Mesothelial cell of epicardium (in vitro differentiated cells): ENCODE measurements around the gene EDEM2. TPM values are rescaled to one million over a fixed set of nuclear protein-coding genes. Genes with fewer than 3 reads are reported as not detected.
"Not testable (repeated sequence)": the region's sequence is repeated elsewhere in the genome, so short reads cannot be mapped to it uniquely, and the experiment has no call there.

Experiments
- DNase-seq, 2 experiments: peaks; one replicate each; pipeline ENCODE4 v3.0.0; 2021; ENCODE audit warnings: low spot score in 2 of 2; ENCODE audit not compliant: unreplicated experiment in 2 of 2
- H3K27ac Mint-ChIP-seq: 2 replicates; pipeline ENCODE4 v1.8.0; 2021; ENCODE audit warnings: mixed read lengths
- H3K27me3 Mint-ChIP-seq: 2 replicates; pipeline ENCODE4 v1.8.0; 2021; ENCODE audit warnings: low read depth, mixed read lengths
- H3K36me3 Mint-ChIP-seq: 2 replicates; pipeline ENCODE4 v1.8.0; 2021; ENCODE audit warnings: mixed read lengths
- H3K4me1 Mint-ChIP-seq: 2 replicates; pipeline ENCODE4 v1.8.0; 2021; ENCODE audit warnings: mixed read lengths
- H3K4me3 Mint-ChIP-seq: 2 replicates; pipeline ENCODE4 v1.8.0; 2021; ENCODE audit warnings: mild to moderate bottlenecking, moderate library complexity, mixed read lengths
- H3K9me3 Mint-ChIP-seq: 2 replicates; pipeline ENCODE4 v1.8.0; 2021; ENCODE audit warnings: mixed read lengths
- total RNA-seq: library from RNA; stranded (reverse); gene quantifications from 3 replicates; pipeline ENCODE4 v1.2.1, GENCODE V29; 2021
- TF ChIP-seq, protein P1 (sequence below): fragments of 200-600 bp; sonication (generic); IDR thresholded peaks from one replicate; pipeline ENCODE4 v1.5.0; 2021; ENCODE audit warnings: antibody characterized with exemption; ENCODE audit not compliant: unreplicated experiment

The EDEM2 gene
- total RNA-seq, 1 donor from 2014 or later, result 16.5 TPM

DNA sequence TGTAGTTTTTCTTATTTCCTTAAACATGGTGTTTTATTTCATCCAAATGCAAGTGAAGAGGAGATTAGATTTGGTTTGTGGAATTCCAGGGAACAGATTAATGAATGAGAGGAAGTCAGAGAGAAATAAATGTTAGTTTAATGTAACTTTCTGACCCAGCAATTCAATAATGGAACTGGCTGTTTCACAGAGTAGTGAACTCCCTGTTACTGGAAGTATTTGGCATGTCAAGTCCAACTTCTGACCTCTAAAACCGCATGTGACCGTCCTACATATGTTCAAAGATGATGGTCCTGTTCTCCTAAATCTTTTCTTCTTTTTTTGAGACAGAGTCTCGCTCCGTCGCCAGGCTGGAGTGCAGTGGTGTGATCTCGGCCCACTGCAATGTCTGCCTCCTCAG, 43.4 kb upstream of the EDEM2 start:
- no peak overlapping the region for H3K27ac Mint-ChIP-seq
- TF ChIP-seq, protein P1, sequence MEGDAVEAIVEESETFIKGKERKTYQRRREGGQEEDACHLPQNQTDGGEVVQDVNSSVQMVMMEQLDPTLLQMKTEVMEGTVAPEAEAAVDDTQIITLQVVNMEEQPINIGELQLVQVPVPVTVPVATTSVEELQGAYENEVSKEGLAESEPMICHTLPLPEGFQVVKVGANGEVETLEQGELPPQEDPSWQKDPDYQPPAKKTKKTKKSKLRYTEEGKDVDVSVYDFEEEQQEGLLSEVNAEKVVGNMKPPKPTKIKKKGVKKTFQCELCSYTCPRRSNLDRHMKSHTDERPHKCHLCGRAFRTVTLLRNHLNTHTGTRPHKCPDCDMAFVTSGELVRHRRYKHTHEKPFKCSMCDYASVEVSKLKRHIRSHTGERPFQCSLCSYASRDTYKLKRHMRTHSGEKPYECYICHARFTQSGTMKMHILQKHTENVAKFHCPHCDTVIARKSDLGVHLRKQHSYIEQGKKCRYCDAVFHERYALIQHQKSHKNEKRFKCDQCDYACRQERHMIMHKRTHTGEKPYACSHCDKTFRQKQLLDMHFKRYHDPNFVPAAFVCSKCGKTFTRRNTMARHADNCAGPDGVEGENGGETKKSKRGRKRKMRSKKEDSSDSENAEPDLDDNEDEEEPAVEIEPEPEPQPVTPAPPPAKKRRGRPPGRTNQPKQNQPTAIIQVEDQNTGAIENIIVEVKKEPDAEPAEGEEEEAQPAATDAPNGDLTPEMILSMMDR, result no peak
- no peak overlapping the region for H3K4me3 Mint-ChIP-seq
- H3K9me3 Mint-ChIP-seq, result peaks cover 25% of the 10 kb centered on the region
- DNase-seq, result no peak
- H3K27me3 Mint-ChIP-seq, result no peaks in the 10 kb centered on the region
- H3K36me3 Mint-ChIP-seq, result peaks cover 12% of the 10 kb centered on the region
- H3K4me1 Mint-ChIP-seq, result peaks cover 23% of the 10 kb centered on the region

GRCh38 chr20:35189223-35189622, 42.1 kb upstream of the EDEM2 start:
- not testable (repeated sequence) for H3K27ac Mint-ChIP-seq, H3K4me3 Mint-ChIP-seq, DNase-seq, H3K27me3 Mint-ChIP-seq
- Mint-ChIP-seq H3K4me1 (peaks cover 23% of the 10 kb centered on the region), H3K9me3 (peaks cover 26% of the 10 kb centered on the region), H3K36me3 (peaks cover 11% of the 10 kb centered on the region)

GRCh38 chr20:35187584-35188190, 40.6 kb upstream of the EDEM2 start:
- peaks cover 20% of the 10 kb centered on the region for H3K9me3 Mint-ChIP-seq
- H3K27me3 Mint-ChIP-seq, result no peaks in the 10 kb centered on the region
- peaks cover 10% of the 10 kb centered on the region for H3K36me3 Mint-ChIP-seq
- no peak for DNase-seq
- H3K4me3 Mint-ChIP-seq, result no peak overlapping the region
- H3K4me1 Mint-ChIP-seq, result peaks cover 17% of the 10 kb centered on the region
- TF ChIP-seq, protein P1, result no peak
- H3K27ac Mint-ChIP-seq, result no peak overlapping the region

- not testable (repeated sequence) for DNase-seq, H3K27ac Mint-ChIP-seq, H3K4me1 Mint-ChIP-seq, H3K36me3 Mint-ChIP-seq, H3K27me3 Mint-ChIP-seq, H3K4me3 Mint-ChIP-seq
- peaks cover 20% of the 10 kb centered on the region for H3K9me3 Mint-ChIP-seq
These were observed 39.7 kb upstream of the EDEM2 start for GRCh38 chr20:35186691-35187289.

DNA sequence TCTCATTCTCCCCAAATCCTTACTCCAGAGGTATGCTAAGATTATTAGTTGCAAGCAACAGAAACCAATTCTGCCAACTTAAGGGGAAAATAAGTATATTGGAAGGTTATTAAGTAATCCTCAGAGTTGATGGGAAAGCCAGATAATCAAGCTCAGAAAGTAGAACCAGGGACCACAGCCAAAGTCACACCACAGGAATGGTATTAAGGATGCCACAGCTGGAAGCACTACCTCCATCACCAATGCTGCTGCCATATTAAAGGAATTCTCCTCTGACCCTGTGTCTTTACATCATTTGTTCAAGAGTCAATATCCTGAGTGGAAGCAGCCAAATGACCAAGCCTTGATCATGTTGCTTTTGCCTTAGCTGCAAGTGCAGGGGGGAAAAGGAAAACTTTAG, 34.6 kb upstream of the EDEM2 start:
- H3K36me3 Mint-ChIP-seq, result peaks cover 3% of the 10 kb centered on the region
- H3K9me3 Mint-ChIP-seq, result peaks cover 12% of the 10 kb centered on the region
- H3K27me3 Mint-ChIP-seq, result no peaks in the 10 kb centered on the region
- H3K4me1 Mint-ChIP-seq, result no peaks in the 10 kb centered on the region
- no peak overlapping the region for H3K4me3 Mint-ChIP-seq
- TF ChIP-seq, protein P1, result no peak
- H3K27ac Mint-ChIP-seq, result no peak overlapping the region
- no peak for DNase-seq

DNA sequence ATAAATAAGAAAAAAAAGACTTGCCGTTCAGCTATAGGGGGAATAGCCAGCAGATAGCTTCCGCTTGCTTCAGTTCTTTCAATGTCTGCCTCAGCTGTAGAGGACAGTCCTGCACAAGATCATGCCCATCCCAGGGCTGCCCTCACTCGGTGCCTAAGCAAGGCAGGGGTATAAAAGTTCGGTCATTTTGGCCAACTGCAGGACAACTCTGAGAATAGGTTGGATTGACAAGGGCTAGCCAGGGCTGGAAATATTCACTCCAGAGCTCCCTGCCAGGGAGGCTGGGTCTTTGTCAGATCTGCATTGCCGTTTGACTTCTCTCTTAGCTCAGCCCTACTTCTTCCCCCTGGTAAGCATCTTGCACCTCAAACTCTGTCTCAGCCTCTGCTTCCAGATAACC, 33.1 kb upstream of the EDEM2 start:
- H3K9me3 Mint-ChIP-seq, result peaks cover 8% of the 10 kb centered on the region
- TF ChIP-seq, protein P1, result no peak
- peaks cover 3% of the 10 kb centered on the region for H3K36me3 Mint-ChIP-seq
- no peak overlapping the region for H3K4me3 Mint-ChIP-seq
- H3K27ac Mint-ChIP-seq, result no peak overlapping the region
- no peak for DNase-seq
- H3K4me1 Mint-ChIP-seq, result no peaks in the 10 kb centered on the region
- no peaks in the 10 kb centered on the region for H3K27me3 Mint-ChIP-seq
